Muscle of back (tissue), 13 donors: ENCODE data around the gene AJM1. TPM values are rescaled to one million over a fixed set of nuclear protein-coding genes. Genes with fewer than 3 reads are reported as not detected.
A peak's percentile ranks its signal among the peaks of the same experiment; 100 is the strongest.
"Not testable (repeated sequence)": the region's sequence is repeated elsewhere in the genome, so short reads cannot be mapped to it uniquely, and the experiment has no call there.

Source experiments
- DNase-seq, 3 donors: peaks; one replicate each; pipeline versions ENCODE4 v3.0.0 to v3.0.0-alpha.2; 2013
- long read RNA-seq, 9 donors: transcript quantifications; one replicate each; lab custom pipeline, GENCODE V29; 2026
- polyA plus RNA-seq, 10 donors: library from polyadenylated mRNA; unstranded; fragments of 120-200 nt; gene quantifications; one replicate each; pipeline ENCODE4 v1.2.1, GENCODE V29; 2013; ENCODE audit not compliant: insufficient read length in 10 of 10

The AJM1 gene
- 1 to 10 TPM; 1.3 to 2.1 (median 1.7) TPM for polyA plus RNA-seq
- long read RNA-seq, donor 1, full-length matches to known transcripts = 9 of 9 reads
- long read RNA-seq, donor 1, partial matches to known transcripts = 0 of 9 reads
- long read RNA-seq, donor 1, other reads (novel, unspliced or antisense) = 0 of 9 reads
- long read RNA-seq, donor 2, full-length matches to known transcripts = 5 of 5 reads
- long read RNA-seq, donor 2, partial matches to known transcripts = 0 of 5 reads
- long read RNA-seq, donor 2, other reads (novel, unspliced or antisense) = 0 of 5 reads
- long read RNA-seq, donor 3 = 0 reads
- long read RNA-seq, donor 4, full-length matches to known transcripts = 3 of 3 reads
- long read RNA-seq, donor 4, partial matches to known transcripts = 0 of 3 reads
- long read RNA-seq, donor 4, other reads (novel, unspliced or antisense) = 0 of 3 reads
- long read RNA-seq, donor 5, full-length matches to known transcripts = 4 of 4 reads
- long read RNA-seq, donor 5, partial matches to known transcripts = 0 of 4 reads
- long read RNA-seq, donor 5, other reads (novel, unspliced or antisense) = 0 of 4 reads
- long read RNA-seq, donor 6, full-length matches to known transcripts = 3 of 3 reads
- long read RNA-seq, donor 6, partial matches to known transcripts = 0 of 3 reads
- long read RNA-seq, donor 6, other reads (novel, unspliced or antisense) = 0 of 3 reads
- long read RNA-seq, donor 7, full-length matches to known transcripts = 3 of 3 reads
- long read RNA-seq, donor 7, partial matches to known transcripts = 0 of 3 reads
- long read RNA-seq, donor 7, other reads (novel, unspliced or antisense) = 0 of 3 reads
- long read RNA-seq, donor 8, full-length matches to known transcripts = 1 of 1 reads
- long read RNA-seq, donor 8, partial matches to known transcripts = 0 of 1 reads
- long read RNA-seq, donor 8, other reads (novel, unspliced or antisense) = 0 of 1 reads
- long read RNA-seq, donor 9, full-length matches to known transcripts = 1 of 1 reads
- long read RNA-seq, donor 9, partial matches to known transcripts = 0 of 1 reads
- long read RNA-seq, donor 9, other reads (novel, unspliced or antisense) = 0 of 1 reads

DNA sequence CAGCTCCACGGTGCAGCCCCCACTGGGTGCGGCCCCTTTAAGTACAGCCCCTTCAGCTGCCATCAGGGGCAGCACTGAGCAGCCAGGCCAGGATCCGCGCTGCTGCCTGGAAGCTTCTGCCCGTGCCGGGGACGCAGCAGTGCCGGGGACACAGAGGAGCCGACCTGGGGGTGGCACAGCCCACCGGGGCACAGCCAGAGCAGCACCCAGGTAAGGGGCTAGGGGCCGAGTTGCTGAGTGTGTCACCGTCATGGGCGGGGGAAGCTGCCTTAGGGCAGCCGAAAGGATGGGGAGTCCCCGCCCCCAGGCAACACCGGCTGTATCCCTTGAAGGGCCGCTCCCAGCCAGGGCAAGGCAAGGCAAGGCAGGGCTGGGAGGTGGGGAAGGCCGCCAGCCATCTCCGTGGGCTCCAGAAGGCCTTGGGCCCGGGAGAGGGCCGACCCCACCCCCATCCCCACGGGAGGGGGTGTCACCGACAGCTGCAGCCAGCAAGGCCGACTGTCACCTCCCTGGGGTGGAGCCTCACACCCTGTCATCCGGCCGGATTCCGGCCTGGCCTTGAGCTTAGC is at the start of gene AJM1:
Gene AJM1 (plus strand): TSS at position 99 of the 569 bp plus-strand sequence. CDS start 1,937 bp downstream, outside the sequence.
- DNase-seq = peak; percentile 59 to 93 (median 81)

DNA sequence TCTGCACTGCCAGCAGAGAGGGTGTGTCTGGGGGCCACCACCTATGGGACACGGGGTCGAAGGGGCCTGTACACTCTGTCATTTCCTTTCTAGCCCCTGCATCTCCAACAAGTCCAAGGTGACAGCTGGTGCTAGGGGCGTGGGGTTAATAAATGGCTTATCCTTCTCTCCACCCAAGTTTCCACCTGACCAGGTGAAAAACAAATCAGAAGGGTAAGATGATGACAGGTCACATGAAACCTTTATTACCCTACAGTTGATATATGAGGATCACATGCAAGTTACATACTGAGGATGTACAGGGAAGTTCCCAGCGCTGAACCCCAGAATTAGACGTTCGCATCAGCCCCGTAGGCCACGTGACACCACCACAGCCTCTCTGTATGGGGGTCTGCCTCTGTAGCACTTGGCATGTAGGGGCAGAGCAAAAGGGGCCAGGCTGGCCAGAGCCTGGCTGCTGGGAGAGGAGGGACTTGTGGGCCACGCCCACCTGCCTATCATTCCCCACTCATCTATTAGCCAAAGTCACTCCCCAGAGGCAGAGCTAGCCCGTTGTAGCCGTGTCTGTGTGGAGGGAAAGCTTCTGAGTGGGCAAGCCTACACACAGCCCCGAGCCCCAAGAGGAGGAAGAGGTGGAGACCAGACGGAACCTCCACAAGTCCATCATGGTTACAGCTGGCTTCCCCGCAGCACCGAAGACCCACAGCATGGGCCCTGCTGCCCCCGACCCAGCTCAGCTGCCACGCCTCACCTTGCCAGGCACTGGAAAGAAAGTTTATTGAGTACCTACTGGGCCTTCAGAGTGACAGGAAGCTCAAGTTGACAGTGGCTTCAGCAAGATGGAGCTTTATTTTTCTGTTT is 49.0 kb upstream of the AJM1 start:
- no peak for DNase-seq

DNA sequence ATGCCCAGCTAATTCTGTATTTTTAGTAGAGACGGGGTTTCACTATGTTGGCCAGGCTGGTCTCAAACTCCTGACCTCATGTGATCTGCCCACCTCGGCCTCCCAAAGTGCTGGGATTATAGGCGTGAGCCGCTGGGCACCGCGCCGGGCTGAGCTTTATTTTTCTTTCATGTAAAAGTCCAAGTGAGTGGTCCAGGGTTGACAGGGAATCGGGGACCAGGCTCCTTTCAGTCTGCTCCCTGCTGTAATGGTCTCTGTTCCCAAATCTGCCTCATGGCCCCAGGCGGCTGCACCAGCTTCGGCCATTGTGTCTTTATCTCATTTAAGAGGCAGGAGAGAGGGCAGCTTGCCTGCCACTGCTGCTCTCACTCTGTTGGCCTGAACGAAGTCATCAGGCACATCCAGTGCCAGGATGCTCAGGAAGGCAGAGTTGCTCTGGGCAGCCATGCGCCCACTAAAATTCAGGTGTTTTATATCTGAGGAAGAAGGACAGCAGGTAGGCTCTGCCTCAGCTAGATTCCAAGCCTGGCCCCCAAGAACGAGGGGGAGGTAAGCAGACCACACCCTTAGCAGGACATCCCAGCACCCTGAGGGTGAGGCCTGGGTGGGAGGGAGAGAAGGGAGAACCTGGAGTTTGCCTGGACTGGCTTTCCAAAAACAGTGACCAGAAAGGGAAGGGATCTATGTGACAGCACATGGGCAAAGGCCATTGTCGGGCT is 47.8 kb upstream of the AJM1 start:
- DNase-seq = no peak

DNA sequence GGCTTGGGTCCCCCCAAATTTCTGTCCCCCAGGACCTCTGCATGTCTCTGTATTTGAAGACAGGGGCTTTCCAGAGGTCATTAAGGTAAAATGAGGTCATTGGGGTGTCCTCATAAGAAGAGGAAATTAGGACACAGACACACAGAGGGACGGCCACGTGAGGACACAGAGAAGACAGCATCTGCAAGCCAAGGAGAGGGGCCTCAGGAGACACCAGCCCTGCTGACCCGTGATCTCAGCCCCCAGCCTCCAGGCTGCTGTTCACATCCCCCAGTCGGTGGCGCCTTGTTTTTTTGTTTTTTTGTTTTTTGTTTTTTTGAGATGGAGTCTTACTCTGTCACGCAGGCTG is 47.3 kb upstream of the AJM1 start:
- DNase-seq = no peak

DNA sequence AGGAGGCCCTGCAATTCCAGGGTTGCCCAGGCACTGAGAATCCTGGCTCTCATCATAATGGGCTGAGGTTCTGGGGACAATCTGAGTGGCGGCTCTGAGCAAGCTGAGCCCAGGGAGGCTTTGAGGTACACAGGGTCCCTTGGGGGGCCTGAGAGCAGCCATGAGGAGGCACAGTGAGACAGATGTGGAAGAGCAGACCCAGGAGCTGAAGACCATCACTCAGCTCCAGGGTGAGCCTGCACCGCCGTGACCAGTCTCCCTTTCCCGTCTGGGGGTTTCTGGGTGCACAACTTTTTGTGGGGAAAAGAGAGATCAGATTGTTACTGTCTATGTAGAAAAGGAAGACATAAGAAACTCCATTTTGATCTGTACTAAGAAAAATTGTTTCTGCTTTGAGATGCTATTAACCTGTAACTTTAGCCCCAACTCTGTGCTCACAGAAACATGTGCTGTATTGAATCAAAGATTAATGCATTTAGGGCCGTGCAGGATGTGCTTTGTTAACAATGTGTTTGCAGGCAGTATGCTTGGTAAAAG is 46.0 kb upstream of the AJM1 start, which contains the start of gene CCDC183:
Gene CCDC183 (plus strand): TSS at position 101 of the 537 bp plus-strand sequence. CDS start 60 bp downstream, at position 161.
- no peak for DNase-seq

DNA sequence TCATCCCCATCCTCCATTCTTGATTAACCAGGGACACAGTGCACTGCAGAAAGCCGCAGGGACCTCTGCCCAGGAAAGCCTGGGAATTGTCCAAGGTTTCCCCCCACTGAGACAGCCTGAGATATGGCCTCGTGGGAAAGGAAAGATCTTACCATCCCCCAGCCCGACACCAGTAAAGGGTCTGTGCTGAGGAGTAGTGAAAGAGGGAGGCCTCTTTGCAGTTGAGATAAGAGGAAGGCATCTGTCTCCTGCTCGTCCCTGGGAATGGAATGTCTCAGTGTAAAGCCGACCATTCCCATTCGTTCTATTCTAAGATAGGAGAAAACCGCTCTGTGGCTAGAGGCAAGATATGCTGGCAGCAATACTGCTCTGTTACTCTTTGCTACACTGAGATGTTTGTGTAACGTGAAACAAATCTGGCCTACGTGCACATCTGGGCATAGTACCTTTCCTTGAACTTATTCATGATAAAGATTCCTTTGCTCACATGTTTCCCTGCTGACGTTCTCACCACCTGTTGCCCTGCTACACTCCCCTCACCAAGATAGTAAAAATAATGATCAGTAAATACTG is 45.4 kb upstream of the AJM1 start:
- not testable (repeated sequence) for DNase-seq

DNA sequence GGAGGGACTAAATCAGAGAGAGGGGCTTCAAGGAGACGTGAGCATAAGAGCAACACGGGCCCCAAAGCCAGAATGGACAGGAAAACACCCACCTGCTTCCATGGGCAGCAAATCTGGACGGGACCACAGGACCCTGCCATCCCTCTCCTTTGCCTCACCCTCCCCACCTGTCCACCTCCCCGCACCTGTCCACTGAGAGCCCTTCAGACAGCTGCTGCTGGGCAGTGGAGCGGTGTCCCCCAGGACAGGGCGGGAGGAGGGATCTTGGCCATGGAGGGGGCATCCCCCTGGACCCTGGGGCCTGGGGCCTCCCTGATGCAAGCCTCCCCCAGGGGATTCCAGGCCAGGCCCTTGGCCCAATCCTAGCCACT is 43.6 kb upstream of the AJM1 start:
- DNase-seq = no peak

DNA sequence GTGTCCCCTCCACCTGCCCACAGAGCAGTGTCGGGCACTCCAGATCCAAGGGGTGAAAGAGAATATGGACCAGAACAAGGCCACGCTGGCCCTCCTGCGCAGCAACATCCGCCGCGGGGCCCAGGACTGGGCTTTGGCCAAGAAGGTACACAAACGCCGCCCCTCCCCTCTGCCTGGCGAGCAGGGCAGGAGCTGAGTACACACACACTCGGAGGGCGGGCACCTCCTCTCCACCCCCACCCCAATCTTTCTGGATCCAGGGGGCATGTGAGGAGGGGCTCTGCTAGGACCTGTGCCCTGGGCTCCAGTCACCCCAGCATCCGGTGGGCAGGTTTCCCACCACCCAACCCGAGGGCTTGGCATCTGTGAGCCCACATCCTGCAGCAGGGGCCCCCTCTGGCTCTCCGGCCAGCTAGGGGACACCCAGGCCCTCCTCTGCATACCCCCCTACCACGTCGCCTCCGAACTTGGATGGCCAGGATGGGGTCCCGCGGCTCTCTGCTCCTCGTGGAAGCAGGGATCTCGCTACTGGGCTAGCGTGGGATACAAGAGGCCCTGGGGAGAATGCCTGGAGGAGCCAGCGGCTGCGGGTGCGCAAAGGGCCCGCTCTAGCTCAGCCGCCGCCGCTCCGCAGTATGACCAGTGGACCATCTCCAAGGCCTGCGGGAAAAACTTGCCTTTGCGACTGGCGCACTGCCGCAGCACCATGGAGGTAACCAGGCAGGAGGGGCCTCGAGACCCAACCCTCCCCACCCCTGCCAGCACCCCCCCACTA is 43.0 kb upstream of the AJM1 start:
- DNase-seq = no peak

DNA sequence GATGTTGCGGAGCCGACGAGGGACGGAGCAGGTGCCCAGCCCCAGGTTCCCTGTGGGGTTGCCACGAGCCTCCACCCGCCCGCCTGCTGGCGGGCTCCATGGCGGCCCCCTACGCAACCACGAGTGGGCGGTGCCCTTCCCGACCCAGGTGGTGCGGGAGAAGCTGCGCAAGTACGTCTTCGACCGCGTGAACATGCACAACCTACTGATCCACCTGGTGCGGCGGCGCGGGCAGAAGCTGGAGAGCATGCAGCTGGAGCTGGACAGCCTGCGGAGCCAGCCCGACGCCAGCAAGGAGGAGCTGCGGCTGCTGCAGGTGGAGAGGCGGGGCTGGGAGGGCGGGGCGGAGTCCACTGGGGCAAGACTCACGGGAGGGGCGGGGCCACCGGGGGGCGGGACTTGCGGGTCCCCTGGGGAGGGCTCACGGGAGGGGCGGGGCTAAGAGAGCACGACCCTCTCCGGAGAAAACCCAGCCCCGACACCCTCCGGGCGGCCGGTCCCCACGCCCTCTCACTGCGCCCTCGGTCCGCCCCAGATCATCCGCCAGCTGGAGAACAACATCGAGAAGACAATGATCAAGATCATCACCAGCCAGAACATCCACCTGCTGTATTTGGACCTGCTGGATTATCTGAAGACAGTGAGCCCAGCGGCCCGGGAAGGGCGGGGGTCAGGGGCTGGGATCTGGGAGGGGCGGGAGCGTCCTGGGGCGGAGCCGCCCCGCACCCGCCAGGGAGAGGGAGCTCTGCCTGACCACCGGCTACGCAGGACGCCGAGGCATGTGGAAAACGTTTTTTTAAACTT is 42.2 kb upstream of the AJM1 start:
- peak in 1 of 3 donors; percentile 59 for DNase-seq

DNA sequence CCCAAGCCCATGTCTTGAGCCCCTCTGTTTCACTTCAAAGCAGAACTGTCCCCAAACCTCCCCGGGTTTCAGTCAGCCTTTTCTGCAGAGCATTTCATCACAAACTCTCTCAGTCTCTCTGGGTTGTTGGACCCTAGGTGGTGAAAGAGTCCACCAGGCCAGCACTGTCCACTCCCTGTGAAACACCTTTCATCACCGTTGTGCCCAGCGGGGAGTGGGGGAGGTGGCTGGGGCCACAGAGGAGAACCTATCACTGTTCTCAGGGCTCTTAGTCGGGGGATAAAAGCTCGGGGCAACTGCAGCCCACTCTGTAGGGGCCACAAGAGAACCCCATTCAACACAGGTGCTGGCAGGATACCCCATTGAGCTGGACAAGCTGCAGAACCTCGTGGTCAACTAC is 40.0 kb upstream of the AJM1 start:
- DNase-seq = no peak

DNA sequence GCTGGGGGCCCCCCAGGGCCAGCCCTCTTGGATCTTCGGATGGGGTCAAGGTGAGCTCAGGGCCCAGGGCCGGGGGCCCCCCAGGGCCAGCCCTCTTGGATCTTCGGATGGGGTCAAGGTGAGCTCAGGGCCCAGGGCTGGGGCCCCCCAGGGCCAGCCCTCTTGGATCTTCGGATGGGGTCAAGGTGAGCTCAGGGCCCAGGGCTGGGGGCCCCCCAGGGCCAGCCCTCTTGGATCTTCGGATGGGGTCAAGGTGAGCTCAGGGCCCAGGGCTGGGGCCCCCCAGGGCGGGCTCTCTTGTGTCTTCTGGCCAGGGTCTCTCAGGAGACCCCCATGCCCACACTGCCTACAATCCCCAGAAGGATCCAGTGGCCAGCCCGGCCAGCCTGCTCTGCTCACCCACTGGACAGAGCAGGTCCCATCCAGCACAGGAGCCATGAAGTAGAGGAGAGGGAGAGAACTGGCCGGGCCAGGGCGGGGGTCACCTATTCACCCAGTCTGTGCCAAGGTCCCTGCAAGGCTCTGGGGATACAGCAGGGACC is 39.2 kb upstream of the AJM1 start:
- DNase-seq = not testable (repeated sequence)

DNA sequence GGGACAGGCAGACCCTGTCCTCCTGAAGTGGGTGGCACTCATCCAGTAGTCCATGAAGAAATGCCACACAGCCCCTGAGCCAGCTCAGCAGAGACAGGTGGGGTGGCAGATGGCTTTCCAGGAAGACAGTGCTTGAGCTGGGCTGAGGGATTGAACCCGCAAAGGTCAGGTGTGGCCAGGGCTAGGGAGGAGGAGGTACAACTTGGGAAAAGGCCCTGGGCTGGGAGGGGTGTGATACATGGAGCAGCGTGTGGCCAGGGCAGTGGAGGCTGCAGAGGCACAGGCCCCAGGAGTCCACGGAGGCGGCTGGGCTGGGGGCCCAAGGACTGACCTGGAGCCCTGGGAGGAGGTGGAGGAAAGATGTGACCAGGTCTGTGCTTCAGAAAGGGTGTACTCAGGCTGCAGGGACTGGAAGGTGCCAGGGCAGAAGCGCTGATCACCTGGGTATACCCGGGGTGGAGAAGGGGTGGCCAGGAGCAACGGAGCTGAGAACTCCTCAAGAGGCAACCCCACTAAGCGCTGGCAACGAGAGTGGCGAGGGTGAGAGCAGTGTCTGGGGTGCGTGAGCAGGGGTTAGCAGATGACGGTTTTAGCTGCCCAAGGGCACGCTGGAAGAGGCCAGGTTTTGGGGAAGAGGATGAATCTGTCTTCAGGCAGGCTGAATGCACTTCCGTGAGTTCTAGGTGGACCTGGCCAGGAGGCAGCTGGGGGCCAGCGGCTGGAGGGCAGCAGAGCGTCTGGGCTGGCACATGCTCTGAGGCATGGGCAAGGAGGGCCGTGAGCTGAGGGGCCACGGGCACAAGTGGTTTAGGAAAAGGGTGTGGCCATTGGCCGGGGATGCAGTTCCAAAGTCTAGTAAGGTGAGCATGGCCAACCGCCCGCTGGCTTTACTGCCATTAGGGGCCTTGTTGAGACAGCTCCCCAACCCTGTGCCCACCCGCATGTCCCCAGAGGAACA is 38.4 kb upstream of the AJM1 start:
- DNase-seq = no peak

DNA sequence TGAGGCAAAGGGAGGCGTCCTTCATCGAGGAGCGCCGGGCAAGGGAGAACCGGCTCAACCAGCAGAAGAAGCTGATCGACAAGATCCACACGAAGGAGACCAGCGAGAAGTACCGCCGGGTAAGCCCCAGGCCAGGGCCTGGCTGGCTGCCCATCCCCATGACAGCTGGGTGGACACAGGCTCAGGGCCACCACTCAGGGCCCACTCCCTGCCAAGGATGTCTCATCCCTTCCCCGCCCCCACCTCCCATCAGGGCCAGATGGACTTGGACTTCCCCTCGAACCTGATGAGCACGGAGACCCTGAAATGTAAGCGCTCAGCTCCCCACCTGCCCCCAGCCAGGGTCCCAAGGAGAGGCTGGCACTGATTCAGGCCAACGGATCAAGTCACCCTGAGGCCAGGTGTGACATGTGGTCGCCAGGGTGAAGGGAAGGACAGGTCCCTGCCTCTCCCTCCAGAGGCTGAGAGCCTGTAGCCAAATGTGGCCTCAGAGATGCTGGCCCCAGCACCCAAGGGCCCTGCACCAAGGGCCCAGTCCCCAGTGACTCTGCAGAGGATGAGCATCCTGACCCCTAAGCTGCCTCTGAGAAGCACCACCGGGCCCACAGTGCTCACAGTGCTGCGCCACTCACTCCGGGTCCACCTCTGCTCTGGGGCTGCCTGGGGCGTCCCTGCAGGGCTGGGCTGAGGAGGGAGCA is 37.6 kb upstream of the AJM1 start:
- no peak for DNase-seq

DNA sequence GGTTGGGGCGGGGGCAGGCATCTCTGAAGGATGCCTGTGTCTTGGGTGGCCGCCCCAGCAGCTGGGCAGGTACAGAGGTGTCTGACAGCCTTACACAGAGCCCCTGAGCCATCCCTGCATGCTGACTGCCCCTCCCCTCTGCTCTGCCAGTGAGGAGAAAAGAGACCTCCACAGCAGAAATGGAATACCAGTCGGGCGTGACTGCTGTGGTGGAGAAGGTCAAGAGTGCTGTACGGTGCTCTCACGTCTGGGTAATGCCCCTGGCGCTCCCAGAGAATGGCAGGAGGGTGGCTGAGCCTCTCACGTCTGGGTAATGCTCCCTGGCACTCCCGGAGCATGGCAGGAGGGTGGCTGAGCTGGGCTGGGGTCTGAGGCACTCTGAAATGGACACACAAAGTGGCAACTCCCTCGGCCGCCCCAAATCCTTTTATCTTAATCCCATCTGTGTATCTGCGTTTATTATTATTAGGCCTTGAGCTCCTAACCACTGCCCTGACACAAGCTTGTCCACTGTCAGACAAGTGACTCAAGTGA is 37.0 kb upstream of the AJM1 start:
- DNase-seq = no peak

DNA sequence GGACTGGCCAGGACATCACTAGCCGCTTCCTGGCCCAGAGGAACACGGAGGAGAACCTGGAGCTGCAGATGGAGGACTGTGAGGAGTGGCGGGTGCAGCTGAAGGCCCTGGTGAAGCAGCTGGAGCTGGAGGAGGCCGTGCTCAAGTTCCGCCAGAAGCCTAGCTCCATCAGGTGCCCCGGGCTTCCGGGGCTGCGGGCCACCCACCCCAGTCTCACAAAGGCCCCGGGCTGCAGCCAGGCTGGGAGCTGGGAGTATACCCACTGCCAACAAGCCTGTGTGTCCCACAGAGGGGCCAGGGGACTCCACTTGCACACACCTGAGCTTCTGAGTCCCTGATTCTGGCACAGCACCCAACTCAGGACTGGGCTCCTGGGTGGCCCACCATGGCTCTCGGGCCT is 36.2 kb upstream of the AJM1 start:
- DNase-seq = no peak
